ENCODE measurements around the gene ABHD2.

Gene ABHD2

DNA sequence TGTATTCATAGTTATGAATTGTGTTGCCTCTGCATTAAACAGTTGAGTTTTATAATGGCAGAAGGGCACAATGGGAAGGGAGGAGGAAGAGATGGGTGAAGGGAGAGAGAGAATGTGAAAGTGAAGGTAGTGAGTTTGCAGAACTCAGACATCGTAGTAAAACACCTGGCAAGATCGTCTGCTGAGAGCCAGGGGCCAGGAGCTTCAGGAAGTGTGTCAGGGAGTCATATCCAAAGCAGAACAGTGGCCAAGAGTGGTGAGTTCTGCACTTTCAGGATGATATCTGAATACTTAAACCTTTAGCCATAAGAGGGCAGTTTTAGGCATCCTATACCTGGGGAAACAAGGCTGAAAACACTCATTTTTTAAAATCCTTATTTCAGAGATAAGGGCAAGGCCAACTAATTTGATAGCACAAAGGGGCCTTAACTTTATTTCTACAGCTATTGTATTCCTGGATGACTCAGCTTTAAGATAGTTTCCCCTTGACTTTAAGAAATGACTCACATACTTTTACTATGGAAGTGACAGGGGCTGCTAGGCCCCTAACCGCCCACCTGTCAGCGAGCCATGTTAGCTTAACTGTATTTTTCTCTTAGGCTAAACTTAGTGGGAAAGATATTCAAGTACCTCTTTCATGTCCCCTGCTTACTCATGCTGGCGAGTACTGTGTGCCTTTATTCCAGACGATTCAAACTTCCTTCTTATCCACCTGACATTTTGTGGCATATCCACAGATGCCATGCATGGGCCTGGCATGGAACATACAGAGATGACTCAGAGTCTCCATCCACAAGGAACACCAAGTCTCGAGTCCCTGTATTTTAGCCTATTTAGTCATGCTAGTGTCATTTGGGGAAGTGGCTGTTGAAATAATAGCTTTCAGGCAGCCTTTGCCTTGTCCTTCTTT lies 79.3 kb downstream of the ABHD2 start:
- DNase-seq (ENCODE audit: low read depth) = no peak

DNA sequence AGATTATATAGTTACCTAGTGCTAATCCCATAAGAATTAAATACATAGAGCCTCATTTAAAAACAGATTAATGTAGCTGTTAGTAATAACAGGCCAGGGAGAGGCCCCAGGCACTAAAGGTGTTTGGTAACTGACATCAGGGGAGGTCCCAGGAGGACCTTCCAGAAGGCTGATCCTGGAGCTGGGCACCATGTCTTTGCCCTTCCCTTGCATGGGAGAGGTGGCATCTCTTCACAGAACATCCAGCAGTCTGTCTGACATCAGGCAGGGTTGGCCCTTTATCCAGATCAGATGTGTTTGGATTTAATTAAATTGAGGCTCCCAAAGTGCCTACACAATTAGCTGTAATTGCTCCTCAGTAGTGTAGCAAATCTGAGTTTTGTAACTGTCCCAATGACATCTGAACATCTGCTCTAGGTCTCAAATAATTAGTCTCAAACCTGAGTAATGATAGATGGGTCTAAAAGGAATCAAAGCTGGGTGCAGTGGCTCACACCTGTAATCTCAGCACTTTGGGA lies 80.1 kb downstream of the ABHD2 start:
- no peak for DNase-seq (ENCODE audit: low read depth)

DNA sequence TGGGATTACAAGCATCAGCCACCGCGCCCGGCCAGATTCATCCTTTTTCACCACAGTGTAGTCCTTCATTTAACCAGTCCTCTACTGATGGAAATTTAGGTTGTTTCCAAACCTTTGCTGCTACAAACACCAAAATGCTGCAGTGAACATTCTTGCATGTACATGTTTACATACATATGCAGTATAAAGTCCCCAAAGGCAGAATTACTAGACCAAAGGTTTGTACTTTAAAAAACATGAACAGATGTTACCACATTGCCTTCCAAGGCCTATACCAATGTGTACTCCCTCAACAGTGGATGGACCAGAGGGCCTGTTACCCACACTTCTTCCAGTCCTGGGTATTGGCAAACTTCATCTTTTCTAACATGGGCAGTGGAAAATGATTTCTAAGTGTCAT lies 82.1 kb downstream of the ABHD2 start:
- DNase-seq (ENCODE audit: low read depth) = no peak

DNA sequence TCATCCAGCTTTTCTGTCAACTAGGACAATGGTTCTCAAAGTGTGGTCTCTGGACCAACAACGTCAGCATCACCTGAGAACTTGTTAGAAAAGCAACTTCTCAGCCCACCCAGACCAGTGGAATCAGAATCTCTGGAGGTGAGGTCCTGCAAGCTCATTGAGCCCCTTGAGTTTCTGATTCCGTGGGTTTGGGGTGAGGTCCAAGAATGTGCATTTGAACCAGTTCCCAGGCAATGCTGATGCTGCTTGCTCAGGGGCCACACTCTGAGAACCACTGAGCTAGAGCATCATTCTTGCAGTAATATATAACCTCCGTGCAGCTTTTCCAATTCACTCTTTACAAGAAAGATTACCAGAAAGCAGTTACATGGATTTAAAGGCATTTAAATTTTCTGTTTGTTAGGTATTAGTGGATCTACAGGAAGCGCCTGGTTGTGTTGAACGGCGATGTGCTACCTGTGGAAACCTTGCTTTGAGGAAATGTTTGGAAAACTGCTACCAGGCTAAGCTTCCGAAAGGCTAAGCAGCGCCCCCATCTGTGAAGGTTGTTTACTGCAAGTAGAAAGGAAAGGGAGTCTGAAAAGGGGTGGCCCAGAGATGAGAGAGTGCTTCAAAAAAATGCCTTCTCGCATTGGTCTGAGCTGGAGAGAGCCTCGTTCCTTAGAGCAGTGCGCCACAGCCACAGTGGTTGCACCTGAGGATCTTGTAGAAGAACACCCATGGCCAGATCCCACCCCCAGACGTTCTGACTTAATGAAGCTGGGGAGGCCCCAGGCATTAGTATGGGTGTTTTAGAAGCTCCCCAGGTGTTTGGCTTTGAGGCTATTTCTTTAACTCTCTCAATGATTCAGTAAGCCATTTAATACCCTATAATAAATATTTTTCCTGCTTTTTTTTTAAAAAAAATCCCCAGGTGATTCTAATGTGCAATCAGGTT lies 83.1 kb downstream of the ABHD2 start:
- DNase-seq (ENCODE audit: low read depth) = no peak

DNA sequence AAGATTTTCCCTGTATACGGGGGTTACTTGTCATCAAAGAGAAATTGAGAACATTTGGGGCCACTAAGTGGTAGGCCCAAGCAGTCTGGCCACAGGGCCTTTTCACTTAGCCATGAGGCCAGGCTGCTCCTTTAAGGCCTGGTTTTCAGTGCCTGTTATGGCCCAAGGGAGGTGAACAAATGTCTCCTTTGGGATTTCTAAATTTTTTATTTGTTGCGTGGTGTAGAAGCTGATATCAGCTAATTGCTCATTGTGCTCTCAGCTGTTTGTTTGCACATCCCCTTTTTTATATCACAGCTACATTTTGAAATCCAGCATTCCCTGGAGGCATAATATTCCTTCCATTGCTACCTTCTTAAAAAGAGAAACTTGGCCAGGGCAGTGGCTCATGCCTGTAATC lies 84.7 kb downstream of the ABHD2 start:
- DNase-seq (ENCODE audit: low read depth) = no peak

DNA sequence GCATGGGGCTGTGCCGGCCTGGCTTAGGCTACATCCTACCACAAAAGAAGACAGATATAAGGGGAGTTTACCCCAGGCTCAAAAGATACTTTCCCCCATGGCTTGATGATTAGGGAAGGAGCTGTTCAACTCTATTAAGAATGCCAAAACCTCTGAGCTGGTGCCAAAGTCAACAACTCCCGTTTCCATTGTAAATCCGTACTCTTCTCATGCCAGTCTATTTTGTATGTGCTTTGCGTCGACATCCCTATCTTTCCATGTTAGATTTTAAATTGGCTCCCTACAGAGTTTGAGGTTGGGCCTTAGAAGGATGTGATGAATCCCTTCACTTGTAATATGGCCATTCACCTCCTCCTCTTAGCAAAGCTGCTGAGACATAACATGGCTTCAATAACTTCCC lies 86.2 kb downstream of the ABHD2 start:
- no peak for DNase-seq (ENCODE audit: low read depth)

DNA sequence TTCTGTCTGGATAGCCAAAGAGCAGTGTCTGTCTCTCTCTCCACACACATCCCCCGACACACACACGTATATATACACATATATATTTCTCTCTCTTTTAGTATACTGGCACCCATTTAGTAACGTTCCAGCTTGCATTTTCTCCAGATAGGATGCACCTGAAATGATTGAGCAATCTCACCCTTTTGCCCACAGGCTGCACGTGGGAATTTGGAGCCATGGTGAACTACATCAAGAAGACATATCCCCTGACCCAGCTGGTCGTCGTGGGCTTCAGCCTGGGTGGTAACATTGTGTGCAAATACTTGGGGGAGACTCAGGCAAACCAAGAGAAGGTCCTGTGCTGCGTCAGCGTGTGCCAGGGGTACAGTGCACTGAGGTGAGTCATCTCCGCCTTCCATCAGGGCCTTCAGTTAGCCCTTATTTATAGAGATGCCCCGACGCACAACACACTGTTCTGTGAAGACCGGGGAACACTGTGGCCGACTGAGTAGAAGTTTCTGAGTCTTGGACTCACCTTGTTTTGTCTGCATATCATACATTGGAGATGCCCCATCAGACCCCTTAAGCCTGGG lies 87.4 kb downstream of the ABHD2 start:
- no peak for DNase-seq (ENCODE audit: low read depth)

DNA sequence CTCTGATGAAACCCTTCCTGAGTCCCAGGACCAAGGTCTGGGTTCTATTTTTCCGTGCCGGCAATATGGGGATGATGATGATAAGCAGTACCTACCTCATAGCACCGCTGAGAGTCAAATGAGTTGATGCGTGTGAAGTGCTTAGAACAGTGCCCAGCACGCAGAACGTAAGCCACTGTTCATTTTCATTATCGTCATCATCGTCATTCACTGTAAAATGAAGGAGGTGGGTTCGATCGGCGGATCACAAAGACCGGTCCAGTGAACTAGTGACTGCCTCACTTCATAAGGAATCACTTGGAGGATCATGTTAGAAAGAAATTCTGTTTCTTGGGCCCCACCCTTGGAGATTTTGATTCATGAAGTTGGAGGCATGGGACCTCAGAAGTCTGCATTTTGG lies 88.9 kb downstream of the ABHD2 start:
- no peak for DNase-seq (ENCODE audit: low read depth)

DNA sequence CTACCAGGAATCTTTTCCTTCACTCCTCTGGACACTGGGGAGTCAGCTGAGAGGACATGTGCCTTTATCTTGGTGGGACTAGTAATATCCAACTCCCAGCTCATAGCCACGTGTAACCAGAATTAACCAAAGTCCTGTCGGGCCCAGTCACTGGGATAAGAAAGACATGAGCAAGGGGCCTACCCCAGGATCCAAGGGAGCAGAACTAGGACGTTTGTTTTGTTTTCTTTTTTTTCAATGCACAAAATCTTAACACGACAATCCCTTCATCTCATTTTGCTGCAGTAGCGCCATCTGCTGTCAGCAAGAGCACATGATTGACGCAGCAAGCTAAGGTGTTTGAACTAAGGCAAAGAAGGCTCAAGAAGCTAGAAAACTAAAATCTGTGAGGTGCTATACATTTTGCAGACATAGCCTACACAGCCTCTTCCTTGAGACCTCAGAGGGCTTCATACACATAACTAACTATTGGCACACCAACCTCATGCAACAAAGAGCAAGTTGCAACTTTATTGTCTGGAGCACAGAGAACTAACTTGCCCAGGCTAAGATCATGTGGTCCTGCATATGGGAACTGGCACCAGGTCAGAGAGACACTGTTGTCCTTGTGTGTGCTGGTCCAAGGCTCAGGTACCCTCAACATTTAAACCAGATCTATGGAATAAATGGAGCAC lies 89.5 kb downstream of the ABHD2 start:
- peak; percentile 33 for DNase-seq (ENCODE audit: low read depth)

DNA sequence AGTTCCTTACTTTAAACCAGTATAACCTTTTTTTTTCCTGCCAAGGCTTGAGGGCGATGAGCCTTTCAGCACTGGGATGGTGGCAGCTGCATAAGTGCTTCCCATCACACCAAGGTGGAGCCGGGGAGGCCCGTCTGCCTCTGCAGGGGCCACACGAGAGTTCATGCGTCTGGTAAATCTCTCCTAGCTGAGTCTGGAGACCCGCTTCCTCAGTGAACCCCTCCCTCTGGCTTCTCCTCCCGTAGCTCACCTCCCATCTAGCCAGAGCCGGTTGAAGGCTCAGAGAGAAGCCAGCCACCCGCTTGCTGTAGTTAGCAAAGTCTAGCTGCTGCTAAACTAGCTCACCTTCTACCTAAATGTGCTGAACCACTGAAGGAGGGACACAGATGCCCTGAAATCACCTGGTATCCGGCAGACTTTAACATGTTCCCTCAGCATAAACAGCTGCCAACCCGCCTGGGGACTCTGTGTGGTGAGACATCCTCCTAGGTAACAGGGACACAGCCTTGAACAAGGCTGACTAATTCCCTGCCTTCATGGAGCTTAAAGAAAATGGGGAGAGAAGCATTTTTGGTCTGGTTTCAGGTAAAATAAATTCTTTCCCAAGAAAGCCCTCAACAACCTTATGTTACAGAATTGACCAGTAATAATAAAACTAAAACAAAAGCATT lies 90.2 kb downstream of the ABHD2 start:
- no peak for DNase-seq (ENCODE audit: low read depth)

DNA sequence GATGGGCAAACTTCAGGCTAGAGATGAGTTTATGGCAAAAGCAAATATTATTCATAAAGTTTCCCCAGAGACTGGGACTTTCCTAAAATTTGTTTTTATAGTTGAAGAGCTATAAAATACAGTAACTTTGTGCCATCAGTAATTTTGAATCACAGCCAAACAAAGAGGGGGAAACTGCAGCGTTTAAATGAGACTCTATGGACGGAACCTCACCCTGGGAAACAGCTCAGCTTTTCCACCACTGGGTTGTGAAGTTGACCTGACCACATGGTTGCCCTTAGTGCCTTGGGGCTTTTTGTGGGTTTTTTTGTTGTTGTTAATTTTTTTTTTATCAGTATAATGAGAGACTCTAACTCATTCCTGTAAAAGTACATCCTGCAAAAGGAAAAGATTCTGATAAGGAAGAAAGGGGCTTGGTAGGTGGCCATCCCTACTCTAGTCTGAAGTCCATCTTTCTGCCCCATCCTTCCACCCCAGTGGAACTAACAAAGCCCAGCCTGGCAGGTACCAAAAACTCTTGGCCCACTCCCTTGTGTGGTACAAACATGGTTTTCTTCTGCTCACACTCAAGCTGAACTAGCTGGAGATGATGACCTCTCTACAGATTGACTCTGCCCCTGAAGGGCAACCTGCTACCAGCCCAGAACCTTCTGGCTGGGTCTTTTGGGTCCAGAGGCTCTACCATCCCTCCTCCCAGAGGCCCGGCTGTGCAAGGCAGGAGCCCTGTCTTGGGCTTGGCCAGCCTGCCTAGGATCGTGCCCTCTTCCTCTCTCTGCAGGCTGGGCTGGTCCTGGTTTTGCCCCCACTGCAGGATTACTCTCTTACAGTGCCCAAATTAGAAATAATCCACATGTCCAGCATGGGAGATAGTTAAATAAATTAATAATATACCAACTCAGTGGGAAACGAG lies 92.0 kb downstream of the ABHD2 start:
- no peak for DNase-seq (ENCODE audit: low read depth)

DNA sequence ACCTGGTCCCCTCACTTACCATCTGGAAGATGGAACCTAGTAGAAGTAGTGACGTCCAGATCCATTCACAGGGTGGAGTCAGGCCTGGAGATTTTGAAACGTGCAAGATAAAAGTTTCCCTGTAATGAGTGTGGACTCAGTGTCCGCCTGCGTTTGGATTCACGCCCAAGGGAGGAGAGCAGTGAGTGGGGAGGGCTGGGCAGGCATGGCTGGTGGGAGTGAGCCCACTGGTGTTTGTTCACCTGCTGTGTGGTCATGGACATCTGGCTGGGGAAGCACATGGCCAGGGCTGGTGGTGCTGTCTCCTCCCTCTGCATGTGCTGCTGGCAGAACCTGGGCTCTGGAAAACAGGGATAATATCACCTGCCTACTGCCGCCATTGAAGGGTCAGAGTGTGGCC lies 96.1 kb downstream of the ABHD2 start:
- DNase-seq (ENCODE audit: low read depth) = no peak

DNA sequence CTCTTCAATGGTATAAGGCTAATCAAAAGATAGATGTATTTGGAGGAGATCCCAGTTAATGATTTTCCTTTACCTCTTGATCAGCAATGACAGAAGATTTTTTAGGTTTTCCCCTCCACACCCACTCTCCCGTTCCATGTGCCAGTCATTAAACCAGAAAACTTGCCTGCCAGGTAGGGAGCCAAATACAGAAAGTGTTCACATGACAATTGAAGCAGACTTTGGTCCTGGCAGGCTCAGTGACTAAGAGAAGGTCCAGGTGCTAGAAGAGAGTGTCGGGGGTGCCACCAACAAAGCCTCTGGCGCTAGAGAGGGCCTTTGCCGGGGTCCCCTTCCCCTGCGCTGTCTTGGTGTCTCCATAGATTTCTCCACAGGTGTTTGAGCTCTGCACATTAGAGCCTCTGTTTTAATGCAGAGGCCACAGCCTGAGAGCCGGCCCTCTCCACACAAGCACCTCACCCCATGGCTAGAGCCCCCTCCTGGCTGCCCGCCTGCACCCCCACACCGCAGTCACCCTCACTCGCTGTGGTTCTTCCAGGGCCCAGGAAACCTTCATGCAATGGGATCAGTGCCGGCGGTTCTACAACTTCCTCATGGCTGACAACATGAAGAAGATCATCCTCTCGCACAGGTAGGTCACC lies 96.8 kb downstream of the ABHD2 start:
- DNase-seq (ENCODE audit: low read depth) = no peak

DNA sequence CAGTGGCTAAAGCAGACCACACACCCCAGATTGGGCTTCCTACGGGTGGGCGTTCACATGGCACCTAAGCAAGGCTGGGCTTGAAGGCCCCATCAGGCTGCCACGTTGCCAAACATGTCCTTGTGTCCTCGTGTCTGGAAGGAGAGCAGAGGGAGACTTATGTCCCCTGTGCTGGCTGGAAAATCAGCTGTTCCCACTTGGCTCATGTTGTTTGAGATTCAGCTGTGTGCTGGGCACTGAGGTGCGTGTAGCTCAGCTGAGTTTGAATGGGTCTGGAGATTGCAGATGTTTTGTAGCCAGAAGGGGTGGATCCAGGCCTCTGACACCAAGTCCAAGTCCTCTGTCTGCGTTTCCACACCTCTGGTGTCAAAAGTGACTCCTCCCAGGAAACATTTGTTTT lies 98.5 kb downstream of the ABHD2 start:
- DNase-seq (ENCODE audit: low read depth) = no peak

DNA sequence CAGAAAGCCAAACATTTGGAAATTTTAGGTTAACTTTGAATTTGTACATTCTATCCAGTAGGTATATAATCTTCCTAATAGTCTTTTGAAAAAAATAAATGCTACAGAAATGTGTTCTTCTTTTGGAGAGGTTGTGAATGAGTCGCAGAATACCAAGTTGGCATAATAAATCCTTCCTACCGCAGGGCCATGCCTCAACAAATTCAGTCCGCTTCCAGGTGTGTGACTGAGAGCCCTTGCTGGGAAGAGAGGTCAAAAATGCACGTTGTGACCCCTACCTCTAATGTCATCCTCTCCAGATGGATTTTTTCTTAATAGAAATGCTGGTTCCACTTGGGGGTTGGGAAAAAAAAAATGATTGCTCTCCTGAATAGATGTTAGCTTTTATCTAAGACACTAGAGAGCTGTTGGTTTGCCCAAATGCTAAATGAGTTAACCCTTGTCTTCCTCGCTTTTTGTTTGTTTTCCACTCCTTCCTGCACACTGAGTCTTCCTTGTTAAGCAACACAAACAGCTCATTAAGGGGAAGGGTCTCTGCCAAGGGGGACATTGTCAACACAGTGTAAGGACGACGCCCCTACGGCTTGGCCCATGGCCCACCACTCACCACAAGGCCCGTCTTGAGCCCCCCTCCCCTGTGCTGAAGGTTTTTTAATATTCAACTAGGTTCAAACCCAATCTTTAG lies 99.2 kb downstream of the ABHD2 start:
- DNase-seq (ENCODE audit: low read depth) = no peak

DNA sequence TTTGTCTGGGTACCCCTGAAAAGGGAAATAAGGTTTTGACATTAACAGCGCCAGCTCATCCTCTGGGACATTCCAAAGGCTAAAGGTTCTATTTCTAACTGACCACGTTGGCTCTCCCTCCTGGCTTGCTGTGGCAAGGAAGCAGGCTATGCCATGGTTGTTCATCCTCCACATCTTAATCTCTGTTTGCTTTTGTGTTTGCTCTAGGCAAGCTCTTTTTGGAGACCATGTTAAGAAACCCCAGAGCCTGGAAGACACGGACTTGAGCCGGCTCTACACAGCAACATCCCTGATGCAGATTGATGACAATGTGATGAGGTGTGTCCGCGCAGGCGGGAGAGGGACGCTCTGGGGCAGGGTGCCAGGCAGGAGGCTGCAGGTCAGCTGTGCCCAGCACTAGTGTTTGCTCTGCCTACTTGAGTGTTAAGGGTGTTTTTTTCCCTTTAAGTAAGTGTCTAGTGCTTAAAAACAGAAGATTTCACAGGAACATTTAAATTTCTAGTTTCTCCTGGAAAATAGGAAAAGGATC lies 99.8 kb downstream of the ABHD2 start:
- no peak for DNase-seq (ENCODE audit: low read depth)

DNA sequence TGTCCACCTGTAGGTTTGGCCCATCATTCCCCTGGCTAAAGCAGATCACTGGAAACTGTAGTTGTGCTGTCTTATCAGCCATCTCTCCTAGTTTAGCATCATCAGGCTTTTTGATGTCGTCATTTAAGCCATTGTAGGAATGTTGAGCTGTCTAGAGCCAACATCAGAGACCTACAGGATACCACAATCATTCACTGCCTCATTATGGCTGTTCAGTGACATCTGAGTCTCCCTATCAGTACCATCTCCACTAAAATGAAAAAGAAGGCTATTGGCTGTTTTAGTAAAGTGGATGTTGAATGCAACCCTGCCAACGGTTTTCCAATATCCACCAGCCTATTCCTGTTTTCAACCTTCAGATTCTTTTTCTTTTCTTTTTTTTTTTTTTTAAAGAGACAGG lies 103.9 kb downstream of the ABHD2 start:
- no peak for DNase-seq (ENCODE audit: low read depth)

DNA sequence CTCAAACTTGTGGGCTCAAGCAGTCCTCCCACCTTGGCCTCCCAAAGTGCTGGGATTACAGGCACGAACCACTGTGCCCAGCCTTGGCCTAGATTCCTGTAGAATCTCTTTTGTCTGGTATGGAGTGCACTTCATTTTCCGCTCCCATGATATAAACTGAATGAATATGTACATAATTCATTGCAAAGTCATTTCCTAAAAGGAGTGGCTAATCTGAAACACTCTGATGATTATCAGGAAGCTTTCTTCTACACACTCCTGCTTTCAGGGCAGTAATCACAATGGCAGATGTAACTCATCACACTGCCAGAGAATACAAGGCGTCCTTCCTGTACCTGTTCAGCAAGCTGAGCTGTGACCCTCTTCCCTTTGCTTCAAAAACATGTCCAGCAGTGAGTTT lies 104.5 kb downstream of the ABHD2 start:
- DNase-seq (ENCODE audit: low read depth) = no peak

DNA sequence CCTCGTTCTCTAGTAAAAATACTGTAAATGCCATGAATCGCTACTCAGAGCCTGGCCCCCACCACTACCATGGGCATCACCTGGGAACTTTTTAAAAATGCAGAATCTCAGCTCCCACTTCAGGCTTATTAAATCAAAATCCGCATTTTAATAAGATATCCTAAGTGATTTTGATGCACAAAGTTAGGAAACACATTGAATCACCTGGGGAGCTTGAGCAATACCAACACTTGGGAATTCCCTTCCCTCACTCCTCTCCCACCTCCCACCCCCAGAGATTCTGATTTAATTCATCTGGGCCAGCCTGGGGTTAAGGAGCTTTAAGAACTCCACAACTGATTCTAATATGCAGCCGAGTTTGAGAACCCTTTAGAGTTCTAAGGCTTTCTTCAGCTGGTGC lies 106.4 kb downstream of the ABHD2 start:
- DNase-seq (ENCODE audit: low read depth) = no peak
